ENCODE data around the gene ACSF2. TPM values are rescaled to one million over a fixed set of nuclear protein-coding genes. Genes with fewer than 3 reads are reported as not detected.

Gene ACSF2
- total RNA-seq, 1 experiment from 2014 or later = 17.2 TPM

GRCh38 chr17:50407921-50408320 lies 18.1 kb upstream of the ACSF2 start:
- no TSS peak for BruUV-seq (replicated peaks)
- no peak for ATAC-seq
- Histone ChIP-seq H3K36me3 (ENCODE audit: control insufficient read depth, insufficient read depth, low read length) (no peaks in the 10 kb centered on the region), H3K27me3 (ENCODE audit: control insufficient read depth, insufficient read depth, low read length) (no peaks in the 10 kb centered on the region), H3K4me3 (ENCODE audit: low read depth in 2 of 2, low read length in 2 of 2) (no peak overlapping the region), H3K27ac (ENCODE audit: low read length) (no peak overlapping the region), H3K9me3 (ENCODE audit: control insufficient read depth, insufficient read depth, low read depth, low read length) (no peaks in the 10 kb centered on the region), H3K4me1 (ENCODE audit: control insufficient read depth, insufficient read depth, low read length) (no peaks in the 10 kb centered on the region)
- CTCF ChIA-PET = no interaction called here
- no peak for DNase-seq (ENCODE audit: low read depth, low spot score)
- intact Hi-C loops (cut with micrococcal nuclease; ENCODE audit: unreplicated experiment) (no loop called here), in situ Hi-C loops (cut with HindIII; ENCODE audit: low pct_unique_long_range_greater_than_20kb, low sequenced_read_pairs) (no loop called here)
- POLR2A ChIA-PET = no interaction called here
- TF ChIP-seq REST (IDR thresholded peaks at IDR 0.05; ENCODE audit: insufficient read depth in 1 of 2, low read depth in 2 of 2, low read length in 1 of 2) = no peak
- TF ChIP-seq CTCF (IDR thresholded peaks at IDR 0.05) = no peak
- TF ChIP-seq POLR2AphosphoS5 (IDR thresholded peaks at IDR 0.05; ENCODE audit: low read depth, low read length) = no peak
- TF ChIP-seq SIN3A (IDR thresholded peaks at IDR 0.05; ENCODE audit: borderline replicate concordance, insufficient read depth, low read depth, low read length) = no peak
- no peak for TF ChIP-seq TCF7L2 (IDR thresholded peaks at IDR 0.05; ENCODE audit: low read depth, low read length)

- ChIA-PET POLR2A (no interaction called here), CTCF (interaction anchor here (0.9 kb wide), 1 partner anchor 15 kb away, joined by 3 read pairs; the partner anchor contains the start of gene LRRC59)
- no peaks in the 10 kb centered on the region for H3K27me3 ChIP-seq (ENCODE audit: control insufficient read depth, insufficient read depth, low read length)
- intact Hi-C loops (cut with micrococcal nuclease; ENCODE audit: unreplicated experiment) (no loop called here), in situ Hi-C loops (cut with HindIII; ENCODE audit: low pct_unique_long_range_greater_than_20kb, low sequenced_read_pairs) (no loop called here)
- no peak overlapping the region for H3K4me3 ChIP-seq (ENCODE audit: low read depth in 2 of 2, low read length in 2 of 2)
- H3K27ac ChIP-seq (ENCODE audit: low read length) = no peak overlapping the region
- H3K9me3 ChIP-seq (ENCODE audit: control insufficient read depth, insufficient read depth, low read depth, low read length) = no peaks in the 10 kb centered on the region
- H3K4me1 ChIP-seq (ENCODE audit: control insufficient read depth, insufficient read depth, low read length) = no peaks in the 10 kb centered on the region
- TF ChIP-seq TCF7L2 (IDR thresholded peaks at IDR 0.05; ENCODE audit: low read depth, low read length) (no peak), POLR2AphosphoS5 (IDR thresholded peaks at IDR 0.05; ENCODE audit: low read depth, low read length) (no peak), REST (IDR thresholded peaks at IDR 0.05; ENCODE audit: insufficient read depth in 1 of 2, low read depth in 2 of 2, low read length in 1 of 2) (no peak), SIN3A (IDR thresholded peaks at IDR 0.05; ENCODE audit: borderline replicate concordance, insufficient read depth, low read depth, low read length) (no peak), CTCF (IDR thresholded peaks at IDR 0.05) (no peak)
- H3K36me3 ChIP-seq (ENCODE audit: control insufficient read depth, insufficient read depth, low read length) = no peaks in the 10 kb centered on the region
- ATAC-seq (no peak), DNase-seq (ENCODE audit: low read depth, low spot score) (no peak)
- no TSS peak for BruUV-seq (replicated peaks)
Measured at GRCh38 chr17:50412188-50412732, 13.8 kb upstream of the ACSF2 start.

Data from Panc1 (cell line).